KMS-11 (cell line): ENCODE results near the gene SLC15A3.
A peak's percentile ranks its signal among the peaks of the same experiment; 100 is the strongest.

ENCODE experiments used
- H2AFZ ChIP-seq: fragments of 200-600 bp; sonication (generic); 2 replicates; pipeline ENCODE4 v1.6.1; 2016; ENCODE audit warnings: antibody characterized with exemption, mixed run types, low read depth
- H3K27ac ChIP-seq: fragments of 200-600 bp; sonication (generic); 2 replicates; pipeline ENCODE4 v1.6.1; 2016; ENCODE audit warnings: mild to moderate bottlenecking, mixed run types
- H3K27me3 ChIP-seq: fragments of 200-600 bp; sonication (generic); 2 replicates; pipeline ENCODE4 v1.6.1; 2017; ENCODE audit warnings: mild to moderate bottlenecking, low read depth, mixed run types, moderate library complexity; ENCODE audit not compliant: insufficient read depth
- H3K36me3 ChIP-seq: fragments of 200-600 bp; sonication (generic); 2 replicates; pipeline ENCODE4 v1.6.1; 2017; ENCODE audit warnings: mild to moderate bottlenecking, mixed run types; ENCODE audit not compliant: insufficient read depth
- H3K4me1 ChIP-seq: fragments of 200-600 bp; sonication (generic); 2 replicates; pipeline ENCODE4 v1.6.1; 2016; ENCODE audit warnings: mild to moderate bottlenecking, low read depth, mixed run types; ENCODE audit not compliant: poor library complexity, severe bottlenecking
- H3K4me2 ChIP-seq: fragments of 200-600 bp; sonication (generic); 2 replicates; pipeline ENCODE4 v1.7.0; 2016; ENCODE audit warnings: mild to moderate bottlenecking, mixed run types
- H3K4me3 ChIP-seq: fragments of 200-600 bp; sonication (generic); IDR thresholded peaks from 2 replicates; pipeline ENCODE4 v1.6.1; 2017; ENCODE audit warnings: low read depth, low read length, mixed read lengths; ENCODE audit not compliant: insufficient read depth
- H3K79me2 ChIP-seq: fragments of 200-600 bp; sonication (generic); 2 replicates; pipeline ENCODE4 v1.6.1; 2016; ENCODE audit warnings: low read depth, mixed run types; ENCODE audit not compliant: insufficient read depth
- H3K9ac ChIP-seq: fragments of 200-600 bp; sonication (generic); 2 replicates; pipeline ENCODE4 v1.6.1; 2016; ENCODE audit warnings: mild to moderate bottlenecking, mixed run types
- H4K20me1 ChIP-seq: fragments of 200-600 bp; sonication (generic); 2 replicates; pipeline ENCODE4 v1.6.1; 2016; ENCODE audit warnings: mild to moderate bottlenecking, mixed run types; ENCODE audit not compliant: insufficient read depth
- TF ChIP-seq, protein P1 (sequence below): fragments of 200-600 bp; sonication (generic); conservative IDR thresholded peaks from 2 replicates; pipeline ENCODE4 v1.6.1; 2017; ENCODE audit warnings: low read depth, mild to moderate bottlenecking, antibody characterized with exemption, low read length, moderate library complexity, mixed read lengths

SLC15A3 gene

DNA sequence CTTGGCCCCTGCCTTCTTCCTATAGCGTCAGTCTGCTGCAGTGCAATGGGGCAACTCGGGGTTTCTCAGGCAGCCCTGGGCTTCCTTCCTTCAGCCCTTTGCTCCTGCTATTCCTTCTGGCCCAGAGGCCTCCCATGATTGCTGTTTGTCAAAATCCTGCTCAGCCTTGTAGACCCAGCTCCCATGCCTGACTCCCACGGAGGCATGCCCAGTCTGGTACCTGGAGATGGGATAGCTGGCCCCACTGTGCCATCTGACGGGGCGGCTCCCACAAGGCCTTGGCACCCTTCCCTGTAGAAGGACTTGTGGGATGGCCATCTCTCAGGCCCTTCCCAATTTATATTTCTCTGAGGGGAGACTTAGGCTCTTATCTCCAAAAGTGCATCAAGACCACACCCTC lies 18.9 kb upstream of the SLC15A3 start:
- no peak overlapping the region for H3K27ac ChIP-seq
- no peaks in the 10 kb centered on the region for H4K20me1 ChIP-seq
- H3K36me3 ChIP-seq = no peaks in the 10 kb centered on the region
- no peaks in the 10 kb centered on the region for H3K79me2 ChIP-seq
- H3K4me1 ChIP-seq = no peaks in the 10 kb centered on the region
- peak overlapping the region; percentile 14; the same call in 1 of the 2 replicates for H3K4me2 ChIP-seq
- no peak overlapping the region for H3K4me3 ChIP-seq
- TF ChIP-seq, protein P1, sequence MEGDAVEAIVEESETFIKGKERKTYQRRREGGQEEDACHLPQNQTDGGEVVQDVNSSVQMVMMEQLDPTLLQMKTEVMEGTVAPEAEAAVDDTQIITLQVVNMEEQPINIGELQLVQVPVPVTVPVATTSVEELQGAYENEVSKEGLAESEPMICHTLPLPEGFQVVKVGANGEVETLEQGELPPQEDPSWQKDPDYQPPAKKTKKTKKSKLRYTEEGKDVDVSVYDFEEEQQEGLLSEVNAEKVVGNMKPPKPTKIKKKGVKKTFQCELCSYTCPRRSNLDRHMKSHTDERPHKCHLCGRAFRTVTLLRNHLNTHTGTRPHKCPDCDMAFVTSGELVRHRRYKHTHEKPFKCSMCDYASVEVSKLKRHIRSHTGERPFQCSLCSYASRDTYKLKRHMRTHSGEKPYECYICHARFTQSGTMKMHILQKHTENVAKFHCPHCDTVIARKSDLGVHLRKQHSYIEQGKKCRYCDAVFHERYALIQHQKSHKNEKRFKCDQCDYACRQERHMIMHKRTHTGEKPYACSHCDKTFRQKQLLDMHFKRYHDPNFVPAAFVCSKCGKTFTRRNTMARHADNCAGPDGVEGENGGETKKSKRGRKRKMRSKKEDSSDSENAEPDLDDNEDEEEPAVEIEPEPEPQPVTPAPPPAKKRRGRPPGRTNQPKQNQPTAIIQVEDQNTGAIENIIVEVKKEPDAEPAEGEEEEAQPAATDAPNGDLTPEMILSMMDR = no peak
- no peak overlapping the region for H3K9ac ChIP-seq
- no peak overlapping the region for H2AFZ ChIP-seq
- H3K27me3 ChIP-seq = no peaks in the 10 kb centered on the region

DNA sequence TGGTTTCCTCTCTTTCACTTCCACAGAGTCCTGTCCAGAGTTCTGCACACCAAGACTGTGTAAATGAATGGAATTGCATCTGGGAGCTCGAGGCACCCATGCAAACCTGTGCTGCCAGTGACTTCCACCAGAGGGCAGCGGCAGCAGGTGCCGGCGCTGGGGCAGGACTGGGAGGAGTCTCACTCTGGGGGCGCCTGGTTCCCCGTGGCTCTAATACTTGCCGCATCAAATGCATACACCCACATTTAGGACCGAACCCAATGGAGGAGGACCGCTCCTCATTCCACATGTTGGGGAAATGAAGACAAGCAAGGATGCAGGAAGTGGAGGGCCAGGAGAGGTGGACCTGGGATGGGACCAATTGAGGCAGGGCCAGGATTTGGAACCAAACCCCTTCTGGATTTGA lies 18.4 kb upstream of the SLC15A3 start:
- peak overlapping the region; percentile 14; the same call in 1 of the 2 replicates for H3K4me2 ChIP-seq

DNA sequence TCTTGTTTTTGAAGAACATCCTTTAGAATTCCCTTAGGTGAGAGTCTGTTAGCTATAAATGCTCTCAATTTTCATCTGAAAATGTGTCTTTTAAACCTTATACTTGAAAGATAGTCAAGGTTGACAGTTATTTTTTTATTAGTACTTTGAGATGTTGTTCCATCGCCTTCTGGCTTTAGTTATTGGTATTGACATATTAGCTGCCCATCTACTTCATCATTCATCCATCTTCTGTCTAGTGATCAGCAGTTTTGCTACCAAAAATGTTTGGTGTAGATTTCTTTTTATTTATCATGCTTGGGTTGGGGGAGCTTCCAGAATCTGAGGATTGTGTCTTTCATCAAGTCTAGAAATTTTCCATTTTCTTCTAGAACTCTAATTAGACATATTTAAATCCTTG lies 16.2 kb upstream of the SLC15A3 start:
- Histone ChIP-seq H3K4me1 (no peaks in the 10 kb centered on the region), H3K36me3 (no peaks in the 10 kb centered on the region), H3K4me3 (no peak overlapping the region), H3K79me2 (no peaks in the 10 kb centered on the region), H4K20me1 (no peaks in the 10 kb centered on the region), H3K27me3 (no peaks in the 10 kb centered on the region), H3K4me2 (no peak overlapping the region), H2AFZ (no peak overlapping the region), H3K9ac (no peak overlapping the region), H3K27ac (no peak overlapping the region)
- TF ChIP-seq, protein P1 = no peak

More for the DNA sequence above, 18.4 kb upstream of the SLC15A3 start:
- H3K9ac ChIP-seq = no peak overlapping the region
- H3K36me3 ChIP-seq = no peaks in the 10 kb centered on the region
- H4K20me1 ChIP-seq = no peaks in the 10 kb centered on the region
- H3K4me1 ChIP-seq = no peaks in the 10 kb centered on the region
- peak overlapping the region; percentile 46; the same call in 1 of the 2 replicates for H2AFZ ChIP-seq
- TF ChIP-seq, protein P1 = peak; percentile 91
- H3K79me2 ChIP-seq = no peaks in the 10 kb centered on the region
- H3K27ac ChIP-seq = no peak overlapping the region
- no peaks in the 10 kb centered on the region for H3K27me3 ChIP-seq
- H3K4me3 ChIP-seq = no peak overlapping the region

DNA sequence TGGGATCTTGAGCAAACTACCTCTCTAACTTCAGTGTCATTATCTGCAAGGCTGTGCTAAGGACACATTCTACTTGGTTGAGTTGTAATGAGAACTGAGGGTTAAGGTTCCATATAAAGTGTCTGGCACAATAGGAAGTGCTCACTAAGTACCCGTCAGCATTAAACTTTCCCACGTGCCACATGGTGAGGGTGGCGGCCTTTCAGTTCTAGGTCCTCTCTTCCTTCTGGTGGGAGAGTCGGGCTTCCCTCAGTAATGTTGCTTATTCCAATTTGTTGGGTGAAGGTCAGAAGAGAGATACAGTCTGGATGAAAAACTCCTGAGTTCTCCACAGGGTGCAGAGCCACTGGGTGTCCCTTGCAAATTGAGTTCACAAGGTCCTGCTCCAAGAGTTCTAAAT lies 14.9 kb upstream of the SLC15A3 start:
- Histone ChIP-seq H2AFZ (no peak overlapping the region), H3K27me3 (no peaks in the 10 kb centered on the region), H4K20me1 (no peaks in the 10 kb centered on the region), H3K79me2 (no peaks in the 10 kb centered on the region), H3K36me3 (no peaks in the 10 kb centered on the region), H3K27ac (no peak overlapping the region), H3K4me3 (no peak overlapping the region), H3K4me1 (no peaks in the 10 kb centered on the region), H3K9ac (no peak overlapping the region), H3K4me2 (no peak overlapping the region)
- TF ChIP-seq, protein P1 = no peak

- no peaks in the 10 kb centered on the region for H3K36me3 ChIP-seq
- no peaks in the 10 kb centered on the region for H3K27me3 ChIP-seq
- no peak overlapping the region for H3K9ac ChIP-seq
- H3K4me2 ChIP-seq = no peak overlapping the region
- no peaks in the 10 kb centered on the region for H3K79me2 ChIP-seq
- no peaks in the 10 kb centered on the region for H3K4me1 ChIP-seq
- H3K27ac ChIP-seq = no peak overlapping the region
- H2AFZ ChIP-seq = no peak overlapping the region
- no peaks in the 10 kb centered on the region for H4K20me1 ChIP-seq
- TF ChIP-seq, protein P1 = no peak
- no peak overlapping the region for H3K4me3 ChIP-seq
Measured at GRCh38 chr11:60964801-60965200, 12.8 kb upstream of the SLC15A3 start.
